ENCODE measurements around the gene ANAPC16. TPM values are rescaled to one million over a fixed set of nuclear protein-coding genes. Genes with fewer than 3 reads are reported as not detected.

The ANAPC16 gene
- total RNA-seq, 2 donors from 2014 or later: 139 to 163 TPM

- no peak for DNase-seq (ENCODE audit: low spot score)
- Histone ChIP-seq H3K27ac (peak overlapping the region; percentile 91 to 96), H3K4me3 (no peak overlapping the region), H3K4me1 (peaks cover 5 to 79% of the 10 kb centered on the region in 2 donors), H3K36me3 (no peaks in the 10 kb centered on the region), H3K9me3 (no peaks in the 10 kb centered on the region), H3K27me3 (no peaks in the 10 kb centered on the region)
- TF ChIP-seq, protein P1, sequence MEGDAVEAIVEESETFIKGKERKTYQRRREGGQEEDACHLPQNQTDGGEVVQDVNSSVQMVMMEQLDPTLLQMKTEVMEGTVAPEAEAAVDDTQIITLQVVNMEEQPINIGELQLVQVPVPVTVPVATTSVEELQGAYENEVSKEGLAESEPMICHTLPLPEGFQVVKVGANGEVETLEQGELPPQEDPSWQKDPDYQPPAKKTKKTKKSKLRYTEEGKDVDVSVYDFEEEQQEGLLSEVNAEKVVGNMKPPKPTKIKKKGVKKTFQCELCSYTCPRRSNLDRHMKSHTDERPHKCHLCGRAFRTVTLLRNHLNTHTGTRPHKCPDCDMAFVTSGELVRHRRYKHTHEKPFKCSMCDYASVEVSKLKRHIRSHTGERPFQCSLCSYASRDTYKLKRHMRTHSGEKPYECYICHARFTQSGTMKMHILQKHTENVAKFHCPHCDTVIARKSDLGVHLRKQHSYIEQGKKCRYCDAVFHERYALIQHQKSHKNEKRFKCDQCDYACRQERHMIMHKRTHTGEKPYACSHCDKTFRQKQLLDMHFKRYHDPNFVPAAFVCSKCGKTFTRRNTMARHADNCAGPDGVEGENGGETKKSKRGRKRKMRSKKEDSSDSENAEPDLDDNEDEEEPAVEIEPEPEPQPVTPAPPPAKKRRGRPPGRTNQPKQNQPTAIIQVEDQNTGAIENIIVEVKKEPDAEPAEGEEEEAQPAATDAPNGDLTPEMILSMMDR (IDR thresholded peaks at IDR 0.05): no peak
Observed at GRCh38 chr10:72259491-72260238, 43.9 kb downstream of the ANAPC16 start.

DNA sequence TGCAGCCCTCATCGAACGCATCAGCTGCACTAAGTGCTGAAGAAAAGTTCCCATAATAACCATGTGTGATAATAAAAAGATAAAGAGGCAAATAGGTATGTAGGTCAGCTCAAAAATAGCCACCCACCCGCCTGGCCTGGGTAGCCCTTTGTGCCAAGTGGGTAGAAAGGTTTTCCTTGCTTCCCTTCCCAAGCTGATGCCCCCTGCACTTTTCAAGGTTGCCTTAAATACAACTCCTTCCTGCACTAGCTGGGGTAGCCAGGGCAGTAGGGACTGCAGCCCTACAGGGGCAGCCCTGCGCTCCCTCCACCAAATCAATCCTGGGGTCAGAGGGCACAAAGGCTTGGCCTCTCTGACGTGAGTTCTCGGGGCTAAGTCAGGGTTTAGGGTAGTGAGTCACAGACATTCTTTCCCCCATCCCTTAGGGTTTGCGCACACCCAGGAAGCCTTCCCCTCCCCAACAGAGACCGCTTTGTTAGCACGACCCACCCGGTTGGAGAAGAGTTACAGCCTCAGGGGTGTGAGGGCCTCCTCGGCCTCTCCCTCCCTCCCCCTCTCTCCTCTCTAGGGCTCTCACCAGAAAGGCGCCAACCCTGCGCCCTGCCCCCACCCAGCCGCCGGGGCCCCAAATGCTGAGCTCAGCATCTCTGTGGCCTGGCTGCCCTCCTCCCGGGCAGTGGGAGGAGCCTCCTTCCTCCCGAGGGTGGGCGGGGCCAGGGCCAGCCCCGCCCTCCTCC lies 44.6 kb downstream of the ANAPC16 start:
- TF ChIP-seq, protein P1 (IDR thresholded peaks at IDR 0.05): no peak

DNA sequence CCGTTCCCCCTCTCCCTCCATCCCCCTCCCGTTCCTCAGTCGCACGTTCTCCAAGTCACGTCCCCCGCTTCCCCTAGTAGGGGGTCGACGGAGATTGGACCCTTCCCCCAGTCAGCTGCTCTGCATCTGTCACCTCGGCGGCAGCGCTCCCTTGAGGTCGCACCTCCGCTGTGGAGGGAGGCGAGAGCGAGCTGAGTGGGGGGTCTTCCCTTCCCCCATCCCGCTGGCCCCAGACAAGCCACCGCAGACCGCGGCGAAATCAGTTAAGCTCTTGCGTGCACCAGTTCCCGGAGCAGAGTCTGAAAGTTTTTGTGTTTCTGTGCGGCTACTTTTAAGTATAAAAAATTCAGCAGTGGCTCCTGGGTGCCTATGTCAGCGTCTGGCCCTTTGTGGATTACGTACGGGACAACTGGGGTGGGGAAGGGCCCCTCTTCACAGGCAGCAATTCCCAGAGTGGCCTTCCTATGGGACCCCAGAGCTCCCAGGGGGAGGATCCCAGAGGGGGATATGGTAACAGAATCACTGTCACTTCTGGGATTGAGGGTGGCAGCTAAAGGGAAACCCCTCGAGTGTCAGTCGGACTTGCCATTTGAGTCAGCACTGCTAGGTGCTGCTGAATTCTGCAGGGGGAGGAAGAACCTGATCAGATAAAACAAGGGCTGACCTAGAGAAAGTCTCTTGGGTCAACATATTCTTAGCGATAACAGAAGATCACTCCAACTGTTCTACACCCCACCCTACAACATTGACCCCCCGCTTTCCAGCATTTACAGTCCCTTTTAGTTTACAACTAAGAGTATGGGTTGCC lies 45.4 kb downstream of the ANAPC16 start:
- DNase-seq (ENCODE audit: low spot score): no peak
- H3K4me3 ChIP-seq: peak overlapping the region; percentile 44 to 51
- H3K9me3 ChIP-seq: no peaks in the 10 kb centered on the region
- no peaks in the 10 kb centered on the region for H3K27me3 ChIP-seq
- H3K4me1 ChIP-seq: peaks cover 5 to 64% of the 10 kb centered on the region in 2 donors
- TF ChIP-seq, protein P1 (IDR thresholded peaks at IDR 0.05): no peak
- peak overlapping the region; percentile 91 to 96 for H3K27ac ChIP-seq
- H3K36me3 ChIP-seq: no peaks in the 10 kb centered on the region

More for the DNA sequence above, 44.6 kb downstream of the ANAPC16 start:
- H3K9me3 ChIP-seq: no peaks in the 10 kb centered on the region
- DNase-seq (ENCODE audit: low spot score): peak; percentile 88
- H3K27me3 ChIP-seq: no peaks in the 10 kb centered on the region
- no peaks in the 10 kb centered on the region for H3K36me3 ChIP-seq
- peak overlapping the region; percentile 91 to 96 for H3K27ac ChIP-seq
- peaks cover 5 to 71% of the 10 kb centered on the region in 2 donors for H3K4me1 ChIP-seq
- H3K4me3 ChIP-seq: peak overlapping the region; percentile 44 to 51

- Histone ChIP-seq H3K27me3 (no peaks in the 10 kb centered on the region), H3K4me1 (peaks cover 5 to 57% of the 10 kb centered on the region in 2 donors), H3K27ac (peak overlapping the region; percentile 91 to 96), H3K9me3 (no peaks in the 10 kb centered on the region), H3K36me3 (no peaks in the 10 kb centered on the region), H3K4me3 (no peak overlapping the region)
- no peak for DNase-seq (ENCODE audit: low spot score)
- TF ChIP-seq, protein P1 (IDR thresholded peaks at IDR 0.05): no peak
Observed at GRCh38 chr10:72261784-72262404, 46.1 kb downstream of the ANAPC16 start.

DNA sequence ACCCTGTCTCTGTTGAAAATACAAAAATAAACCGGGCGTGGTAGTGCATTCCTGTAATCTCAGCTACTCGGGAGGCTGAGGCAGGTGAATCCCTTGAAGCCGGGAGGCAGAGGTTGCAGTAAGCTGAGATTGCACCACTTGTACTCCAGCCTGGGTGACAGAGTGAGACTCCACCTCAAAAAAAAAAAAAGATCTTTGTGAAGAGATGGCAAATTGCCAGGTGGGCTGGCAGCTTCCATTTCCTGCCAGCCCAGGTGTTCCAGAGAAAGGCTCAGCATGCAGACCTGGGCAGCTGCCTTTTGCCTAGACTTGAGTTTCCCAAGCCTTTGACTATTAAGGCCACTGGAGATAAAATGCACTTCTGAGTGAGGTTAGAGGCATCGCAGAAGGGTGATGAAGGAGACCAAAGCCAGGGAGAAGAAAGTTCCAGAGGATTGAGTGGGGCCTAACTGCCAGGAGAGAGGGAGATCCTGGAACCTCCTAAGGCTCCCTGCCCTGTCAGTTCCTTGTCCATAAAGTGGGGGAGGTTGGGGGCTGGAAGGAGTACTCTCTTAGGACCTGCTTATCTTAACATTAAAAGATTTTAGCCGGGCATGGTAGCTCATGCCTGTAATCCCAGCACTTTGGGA lies 47.9 kb downstream of the ANAPC16 start:
- TF ChIP-seq, protein P1 (IDR thresholded peaks at IDR 0.05): no peak
- DNase-seq (ENCODE audit: low spot score): no peak
- H3K36me3 ChIP-seq: no peaks in the 10 kb centered on the region
- no peaks in the 10 kb centered on the region for H3K27me3 ChIP-seq
- peaks cover 5 to 44% of the 10 kb centered on the region in 2 donors for H3K4me1 ChIP-seq
- H3K4me3 ChIP-seq: no peak overlapping the region
- no peaks in the 10 kb centered on the region for H3K9me3 ChIP-seq
- H3K27ac ChIP-seq: peak overlapping the region in 1 of 2 donors; percentile 3

Measured in right atrium auricular region (tissue), 2 donors.